HEK293T (cell line): ENCODE data around the gene SMAGP.
"Not testable (repeated sequence)": the region's sequence is repeated elsewhere in the genome, so short reads cannot be mapped to it uniquely, and the experiment has no call there.

Experiments
- CTCF ChIA-PET: fragments of 350-600 bp; formaldehyde crosslinking; extraction: SDS; loops from one replicate; lab custom pipeline; 2021; ENCODE audit warnings: antibody characterized with exemption, inconsistent platforms; lab: Yijun Ruan, JAX
- POLR2A ChIA-PET: fragments of 350-600 bp; formaldehyde crosslinking; extraction: SDS; loops from one replicate; lab custom pipeline; 2020; ENCODE audit warnings: antibody characterized with exemption, inconsistent platforms; lab: Yijun Ruan, JAX
- DNase-seq: peaks from one replicate; pipeline ENCODE4 v3.0.0; 2012; ENCODE audit warnings: mixed read lengths; ENCODE audit errors: extremely low spot score
- ARNT ChIP-seq: fragments of 450-650 bp; IDR thresholded peaks from 2 replicates; pipeline ENCODE4 v1.6.1; 2017; ENCODE audit warnings: mild to moderate bottlenecking
- BHLHE40 ChIP-seq: fragments of 450-650 bp; IDR thresholded peaks from 2 replicates; pipeline ENCODE4 v1.6.1; 2016; ENCODE audit warnings: mild to moderate bottlenecking, moderate library complexity, borderline replicate concordance
- CTBP1 ChIP-seq: fragments of 450-650 bp; IDR thresholded peaks from 2 replicates; pipeline ENCODE4 v1.6.1; 2016; ENCODE audit warnings: borderline replicate concordance
- ELF4 ChIP-seq: fragments of 450-650 bp; IDR thresholded peaks from 2 replicates; pipeline ENCODE4 v1.6.1; 2017; ENCODE audit warnings: antibody characterized with exemption
- FOXA1 ChIP-seq: fragments of 450-650 bp; IDR thresholded peaks from 2 replicates; pipeline ENCODE4 v1.6.1; 2016; ENCODE audit warnings: mild to moderate bottlenecking
- FOXK2 ChIP-seq: fragments of 450-650 bp; IDR thresholded peaks from 2 replicates; pipeline ENCODE4 v1.6.1; 2016; ENCODE audit warnings: mild to moderate bottlenecking
- FOXM1 ChIP-seq: fragments of 450-650 bp; IDR thresholded peaks from 2 replicates; pipeline ENCODE4 v1.6.1; 2017; ENCODE audit warnings: mild to moderate bottlenecking, borderline replicate concordance
- HDGF ChIP-seq: fragments of 450-650 bp; IDR thresholded peaks from 2 replicates; pipeline ENCODE4 v1.6.1; 2017; ENCODE audit warnings: antibody characterized with exemption, borderline replicate concordance
- L3MBTL2 ChIP-seq: fragments of 450-650 bp; conservative IDR thresholded peaks from 2 replicates; pipeline ENCODE4 v1.6.1; 2016; ENCODE audit warnings: mild to moderate bottlenecking
- LEF1 ChIP-seq: fragments of 450-650 bp; IDR thresholded peaks from 2 replicates; pipeline ENCODE4 v1.6.1; 2017; ENCODE audit warnings: mild to moderate bottlenecking, borderline replicate concordance
- NFRKB ChIP-seq: fragments of 450-650 bp; IDR thresholded peaks from 2 replicates; pipeline ENCODE4 v1.6.1; 2016; ENCODE audit warnings: mild to moderate bottlenecking, moderate library complexity
- PKNOX1 ChIP-seq: fragments of 450-650 bp; IDR thresholded peaks from 2 replicates; pipeline ENCODE4 v1.6.1; 2016
- SP1 ChIP-seq: fragments of 450-650 bp; IDR thresholded peaks from 2 replicates; pipeline ENCODE4 v1.6.1; 2017
- SUZ12 ChIP-seq: fragments of 450-650 bp; IDR thresholded peaks from 2 replicates; pipeline ENCODE4 v1.6.1; 2016; ENCODE audit warnings: mild to moderate bottlenecking
- TARDBP ChIP-seq: fragments of 450-650 bp; IDR thresholded peaks from 2 replicates; pipeline ENCODE4 v1.6.1; 2016
- ZNF384 ChIP-seq: fragments of 450-650 bp; IDR thresholded peaks from 2 replicates; pipeline ENCODE4 v1.6.1; 2016

SMAGP gene

GRCh38 chr12:51295651-51296050, 25.4 kb upstream of the SMAGP start:
- ChIA-PET POLR2A (no interaction called here), CTCF (interaction anchor here (0.6 kb wide), 1 partner anchor 268 kb away, joined by 3 read pairs; no protein-coding TSS in a partner anchor)
- TF ChIP-seq L3MBTL2 (no peak), NFRKB (no peak), ARNT (no peak), FOXM1 (no peak), FOXA1 (no peak), CTBP1 (no peak), FOXK2 (no peak), SP1 (no peak), TARDBP (no peak), ZNF384 (no peak), LEF1 (no peak), ELF4 (no peak), BHLHE40 (no peak), PKNOX1 (no peak), HDGF (no peak), SUZ12 (no peak)
- DNase-seq, result no peak

- CTCF ChIA-PET, POLR2A ChIA-PET, DNase-seq: not testable (repeated sequence)
Measured at GRCh38 chr12:51294097-51294496, 23.9 kb upstream of the SMAGP start.

GRCh38 chr12:51293696-51294095, 23.5 kb upstream of the SMAGP start:
- ChIA-PET POLR2A (no interaction called here), CTCF (no interaction called here)
- TF ChIP-seq L3MBTL2, result no peak
- no peak for TF ChIP-seq LEF1
- TF ChIP-seq ELF4, result no peak
- TF ChIP-seq PKNOX1, result no peak
- no peak for TF ChIP-seq ARNT
- TF ChIP-seq CTBP1, result no peak
- no peak for TF ChIP-seq SUZ12
- no peak for TF ChIP-seq ZNF384
- no peak for TF ChIP-seq TARDBP
- TF ChIP-seq SP1, result no peak
- no peak for TF ChIP-seq FOXK2
- TF ChIP-seq HDGF, result no peak
- TF ChIP-seq FOXA1, result no peak
- TF ChIP-seq FOXM1, result no peak
- TF ChIP-seq BHLHE40, result no peak
- TF ChIP-seq NFRKB, result no peak
- DNase-seq, result no peak

- POLR2A ChIA-PET, DNase-seq, CTCF ChIA-PET: not testable (repeated sequence)
Measured at GRCh38 chr12:51291603-51292513, 21.6 kb upstream of the SMAGP start.

GRCh38 chr12:51285843-51286242, 15.6 kb upstream of the SMAGP start:
- DNase-seq, result no peak
- ChIA-PET POLR2A (no interaction called here), CTCF (no interaction called here)
- TF ChIP-seq FOXK2 (no peak), HDGF (no peak), L3MBTL2 (no peak), ARNT (no peak), ZNF384 (no peak), BHLHE40 (no peak), ELF4 (no peak)

- CTCF ChIA-PET, result no interaction called here
- no peak for DNase-seq
- POLR2A ChIA-PET, result no interaction called here
- no peak for TF ChIP-seq L3MBTL2
- no peak for TF ChIP-seq FOXM1
- no peak for TF ChIP-seq NFRKB
- no peak for TF ChIP-seq ZNF384
- no peak for TF ChIP-seq LEF1
- no peak for TF ChIP-seq ARNT
- TF ChIP-seq TARDBP, result no peak
- TF ChIP-seq SP1, result no peak
- TF ChIP-seq ELF4, result no peak
- no peak for TF ChIP-seq HDGF
- no peak for TF ChIP-seq FOXK2
- no peak for TF ChIP-seq BHLHE40
- no peak for TF ChIP-seq SUZ12
- TF ChIP-seq PKNOX1, result no peak
- TF ChIP-seq FOXA1, result no peak
- TF ChIP-seq CTBP1, result no peak
Measured at GRCh38 chr12:51281202-51281924, 11.1 kb upstream of the SMAGP start.
